Sigmoid colon (tissue), 7 donors: ENCODE data around the gene RPL11. TPM values are rescaled to one million over a fixed set of nuclear protein-coding genes. Genes with fewer than 3 reads are reported as not detected.
A peak's percentile ranks its signal among the peaks of the same experiment; 100 is the strongest.

Experiments
- DNase-seq: peaks from one replicate; pipeline ENCODE4 v3.0.0-alpha.2; 2019
- H3K27ac ChIP-seq, 4 donors: fragments of 200-600 bp; sonication (generic); one replicate each; pipeline ENCODE4 v1.5.1; 2016 to 2019; ENCODE audit warnings: mild to moderate bottlenecking in 1 of 4
- H3K27me3 ChIP-seq, 3 donors: fragments of 200-600 bp; sonication (generic); one replicate each; pipeline ENCODE4 v1.5.1; 2019; ENCODE audit warnings: mild to moderate bottlenecking in 1 of 3
- H3K36me3 ChIP-seq, 4 donors: fragments of 200-600 bp; sonication (generic); one replicate each; pipeline ENCODE4 v1.5.1; 2016 to 2019
- H3K4me1 ChIP-seq, 4 donors: fragments of 200-600 bp; sonication (generic); one replicate each; pipeline ENCODE4 v1.5.1; 2017 to 2019
- H3K4me3 ChIP-seq, 4 donors: fragments of 200-600 bp; sonication (generic); one replicate each; pipeline ENCODE4 v1.5.1; 2017 to 2019; ENCODE audit warnings: mild to moderate bottlenecking in 2 of 4, moderate library complexity in 1 of 4
- H3K9me3 ChIP-seq, 4 donors: fragments of 200-600 bp in 3 of 4; sonication (generic) in 3 of 4; one replicate each; pipeline versions ENCODE4 v1.5.1 to v1.6.1; 2013 to 2019
- CTCF ChIP-seq, 4 experiments: fragments of 450-650 bp in 3 of 4; fragments of 200-600 bp in 1 of 4; IDR thresholded peaks; one replicate each; pipeline ENCODE4 v1.5.1; 2016 to 2019; ENCODE audit warnings: antibody characterized with exemption in 4 of 4, mild to moderate bottlenecking in 3 of 4, moderate library complexity in 2 of 4
- EP300 ChIP-seq, 4 donors: sonication (generic); formaldehyde crosslinking; IDR thresholded peaks; one replicate each; pipeline ENCODE4 v1.6.1; 2017; ENCODE audit warnings: antibody characterized with exemption in 4 of 4
- POLR2A ChIP-seq, 2 donors: fragments of 450-650 bp; IDR thresholded peaks; one replicate each; pipeline ENCODE4 v1.6.1; 2016; ENCODE audit warnings: antibody characterized with exemption in 2 of 2, mild to moderate bottlenecking in 2 of 2, moderate library complexity in 2 of 2
- POLR2AphosphoS5 ChIP-seq, 4 donors: sonication (generic); formaldehyde crosslinking; IDR thresholded peaks; one replicate each; pipeline ENCODE4 v1.6.1; 2017; ENCODE audit warnings: antibody characterized with exemption in 4 of 4
- WGBS, 2 donors: extraction: QIAGEN DNeasy Blood & Tissue Kit; methylation state at CpG; one replicate each; pipeline ENCODE4 v1.1.7; 2013; 5-methylcytosine and 5-hydroxymethylcytosine counted together
- intact Hi-C: fragments of 100-400 bp; cut with DNase I; formaldehyde crosslinking; loops from one replicate; pipeline ENCODE4 v1.15.1; 2023
- polyA plus RNA-seq, 3 donors: library from polyadenylated mRNA; stranded (reverse); fragments of 200-250 nt; gene quantifications; one replicate each; pipeline ENCODE4 v1.2.3, GENCODE V29; 2013
- total RNA-seq, 4 donors: library from RNA; depleted of rRNA; stranded (reverse); fragments of >200 nt; gene quantifications; one replicate each; pipeline ENCODE4 v1.1.0, GENCODE V29; 2016
- donor health status: healthy with polysubstance abuse.
- donor health status: Bipolar disorder and iron deficiency.
- donor health status: healthy.

RPL11 gene
- total and polyA plus RNA-seq, 7 donors: 735 to 3,932 (median 1,309) TPM

GRCh38 chr1:23719162-23719820 is 27.7 kb downstream of the RPL11 start:
- H3K9me3 ChIP-seq: no peaks in the 10 kb centered on the region

GRCh38 chr1:23720256-23720995 is 28.8 kb downstream of the RPL11 start:
- 77 to 86% methylated on average over 10 of the region's 10 CpGs for WGBS, 2 donors
- no peaks in the 10 kb centered on the region for H3K27me3 ChIP-seq
- H3K36me3 ChIP-seq: no peaks in the 10 kb centered on the region
- no peak overlapping the region for H3K4me3 ChIP-seq
- TF ChIP-seq POLR2A (IDR thresholded peaks at IDR 0.05) (no peak), POLR2AphosphoS5 (IDR thresholded peaks at IDR 0.05) (no peak), CTCF (IDR thresholded peaks at IDR 0.05) (no peak), EP300 (IDR thresholded peaks at IDR 0.05) (no peak)
- intact Hi-C loops: no loop called here
- H3K27ac ChIP-seq: no peak overlapping the region
- no peak for DNase-seq
- H3K9me3 ChIP-seq: no peaks in the 10 kb centered on the region
- peaks cover 0 to 9% (median 0%) of the 10 kb centered on the region in 4 donors for H3K4me1 ChIP-seq

More at GRCh38 chr1:23719162-23719820, 27.7 kb downstream of the RPL11 start:
- no peak for TF ChIP-seq POLR2A (IDR thresholded peaks at IDR 0.05)
- TF ChIP-seq POLR2AphosphoS5 (IDR thresholded peaks at IDR 0.05): no peak
- TF ChIP-seq EP300 (IDR thresholded peaks at IDR 0.05): no peak
- no peak for TF ChIP-seq CTCF (IDR thresholded peaks at IDR 0.05)
- H3K27me3 ChIP-seq: no peaks in the 10 kb centered on the region
- H3K4me3 ChIP-seq: no peak overlapping the region
- peaks cover 0 to 9% (median 0%) of the 10 kb centered on the region in 4 donors for H3K4me1 ChIP-seq
- no peaks in the 10 kb centered on the region for H3K36me3 ChIP-seq
- WGBS, 2 donors: 84 to 85% methylated on average over 3 of the region's 3 CpGs
- intact Hi-C loops: no loop called here
- H3K27ac ChIP-seq: no peak overlapping the region
- DNase-seq: no peak

- H3K36me3 ChIP-seq: no peaks in the 10 kb centered on the region
- WGBS, 2 donors: 53 to 61% methylated on average over 3 of the region's 3 CpGs
- no peak for TF ChIP-seq POLR2A (IDR thresholded peaks at IDR 0.05)
- TF ChIP-seq EP300 (IDR thresholded peaks at IDR 0.05): no peak
- no peak overlapping the region for H3K27ac ChIP-seq
- no peak for DNase-seq
- H3K9me3 ChIP-seq: no peaks in the 10 kb centered on the region
- H3K4me3 ChIP-seq: no peak overlapping the region
- H3K4me1 ChIP-seq: peaks cover 0 to 4% (median 0%) of the 10 kb centered on the region in 4 donors
- intact Hi-C loops: no loop called here
- H3K27me3 ChIP-seq: no peaks in the 10 kb centered on the region
Measured at GRCh38 chr1:23722652-23723051, 31.0 kb downstream of the RPL11 start.

- peak overlapping the region in 1 of 4 donors; percentile 31 for H3K27ac ChIP-seq
- no peak for DNase-seq
- no peak for TF ChIP-seq POLR2AphosphoS5 (IDR thresholded peaks at IDR 0.05)
- TF ChIP-seq CTCF (IDR thresholded peaks at IDR 0.05): no peak
- no peak for TF ChIP-seq POLR2A (IDR thresholded peaks at IDR 0.05)
- TF ChIP-seq EP300 (IDR thresholded peaks at IDR 0.05): no peak
Measured at GRCh38 chr1:23726686-23727085, 35.1 kb downstream of the RPL11 start.

GRCh38 chr1:23727362-23727811 is 35.8 kb downstream of the RPL11 start:
- intact Hi-C loops: no loop called here
- no peaks in the 10 kb centered on the region for H3K9me3 ChIP-seq
- no peak overlapping the region for H3K4me3 ChIP-seq
- 15 to 49% methylated on average over 9 of the region's 9 CpGs for WGBS, 2 donors
- peak; percentile 89 for DNase-seq
- H3K27me3 ChIP-seq: no peaks in the 10 kb centered on the region
- H3K36me3 ChIP-seq: no peaks in the 10 kb centered on the region
- H3K4me1 ChIP-seq: no peaks in the 10 kb centered on the region
- H3K27ac ChIP-seq: peak overlapping the region in 3 of 4 donors; percentile 3 to 31 (median 7)
- TF ChIP-seq POLR2AphosphoS5 (IDR thresholded peaks at IDR 0.05) (peak in 1 of 4 donors; percentile 23), POLR2A (IDR thresholded peaks at IDR 0.05) (no peak), CTCF (IDR thresholded peaks at IDR 0.05) (no peak)

More at GRCh38 chr1:23726686-23727085, 35.1 kb downstream of the RPL11 start:
- WGBS, 2 donors: 83 to 88% methylated on average over 2 of the region's 2 CpGs
- intact Hi-C loops: no loop called here
- no peaks in the 10 kb centered on the region for H3K4me1 ChIP-seq
- H3K9me3 ChIP-seq: no peaks in the 10 kb centered on the region
- no peaks in the 10 kb centered on the region for H3K27me3 ChIP-seq
- no peaks in the 10 kb centered on the region for H3K36me3 ChIP-seq
- no peak overlapping the region for H3K4me3 ChIP-seq
